H9 (cell line): Measurements from ENCODE around the gene ALOX5. TPM values are rescaled to one million over a fixed set of nuclear protein-coding genes. Genes with fewer than 3 reads are reported as not detected.

ENCODE experiments used
- DNase-seq: peaks from one replicate; pipeline ENCODE4 v3.0.0-alpha.2; 2017
- H2AFZ ChIP-seq: one replicate; pipeline ENCODE4 v1.6.1; 2013; ENCODE audit warnings: mild to moderate bottlenecking, low read length, control low read depth, moderate library complexity
- H2AK5ac ChIP-seq: 2 replicates; pipeline ENCODE4 v1.6.1; 2013; ENCODE audit warnings: low read length, control low read depth, mixed read lengths; ENCODE audit not compliant: insufficient read length
- H2BK120ac ChIP-seq: one replicate; pipeline ENCODE4 v1.6.1; 2013; ENCODE audit warnings: low read depth, mild to moderate bottlenecking, low read length, control low read depth, inconsistent platforms; ENCODE audit not compliant: poor library complexity, severe bottlenecking
- H2BK12ac ChIP-seq: 2 replicates; pipeline ENCODE4 v1.6.1; 2013; ENCODE audit warnings: low read length, control low read depth, mixed read lengths, low read depth; ENCODE audit not compliant: insufficient read length
- H2BK15ac ChIP-seq: 2 replicates; pipeline ENCODE4 v1.6.1; 2013; ENCODE audit warnings: low read depth, low read length, control low read depth
- H2BK20ac ChIP-seq: one replicate; pipeline ENCODE4 v1.6.1; 2013; ENCODE audit warnings: low read depth, mild to moderate bottlenecking, low read length, control low read depth, inconsistent platforms; ENCODE audit not compliant: poor library complexity, severe bottlenecking
- H2BK5ac ChIP-seq: 2 replicates; pipeline ENCODE4 v1.6.1; 2013; ENCODE audit warnings: low read length, control low read depth, mixed read lengths; ENCODE audit not compliant: insufficient read length
- H3K14ac ChIP-seq: 2 replicates; pipeline ENCODE4 v1.6.1; 2013; ENCODE audit warnings: low read length, control low read depth; ENCODE audit not compliant: insufficient read depth
- H3K18ac ChIP-seq: 2 replicates; pipeline ENCODE4 v1.6.1; 2013; ENCODE audit warnings: low read depth, mild to moderate bottlenecking, mixed read lengths, low read length, control low read depth; ENCODE audit not compliant: insufficient read length
- H3K23ac ChIP-seq: 2 replicates; pipeline ENCODE4 v1.6.1; 2013; ENCODE audit warnings: low read length, control low read depth, mixed read lengths, low read depth; ENCODE audit not compliant: insufficient read length
- H3K23me2 ChIP-seq: 2 replicates; pipeline ENCODE4 v1.6.1; 2013; ENCODE audit warnings: low read depth, mild to moderate bottlenecking, mixed read lengths, low read length, control low read depth; ENCODE audit not compliant: insufficient read length, poor library complexity, severe bottlenecking
- H3K27ac ChIP-seq: 2 replicates; pipeline ENCODE4 v1.5.1; 2013; ENCODE audit warnings: low read length, control low read depth, mixed read lengths, low read depth; ENCODE audit not compliant: insufficient read length
- H3K27me3 ChIP-seq: 2 replicates; pipeline ENCODE4 v1.6.1; 2013; ENCODE audit warnings: low read length, control low read depth, inconsistent platforms; ENCODE audit not compliant: insufficient read depth
- H3K4ac ChIP-seq: 2 replicates; pipeline ENCODE4 v1.6.1; 2013; ENCODE audit warnings: low read depth, mild to moderate bottlenecking, control low read depth, inconsistent platforms, low read length, moderate library complexity
- H3K4me1 ChIP-seq: 2 replicates; pipeline ENCODE4 v1.6.1; 2013; ENCODE audit warnings: low read length, control low read depth, inconsistent platforms; ENCODE audit not compliant: insufficient read depth
- H3K4me2 ChIP-seq: 2 replicates; pipeline ENCODE4 v1.6.1; 2013; ENCODE audit warnings: low read length, control low read depth, mixed read lengths; ENCODE audit not compliant: insufficient read length, insufficient read depth
- H3K56ac ChIP-seq: 2 replicates; pipeline ENCODE4 v1.6.1; 2013; ENCODE audit warnings: low read depth, mild to moderate bottlenecking, mixed read lengths, low read length, control low read depth; ENCODE audit not compliant: insufficient read length
- H3K79me1 ChIP-seq: 2 replicates; pipeline ENCODE4 v1.6.1; 2013; ENCODE audit warnings: low read depth, mild to moderate bottlenecking, moderate library complexity, low read length, control low read depth, inconsistent platforms; ENCODE audit not compliant: insufficient read depth, poor library complexity, severe bottlenecking
- H3K79me2 ChIP-seq: 2 replicates; pipeline ENCODE4 v1.6.1; 2013; ENCODE audit warnings: low read length, control low read depth, inconsistent platforms; ENCODE audit not compliant: insufficient read depth
- H3K9ac ChIP-seq: 2 replicates; pipeline ENCODE4 v1.6.1; 2013; ENCODE audit warnings: low read length, control low read depth, mixed read lengths; ENCODE audit not compliant: insufficient read length; ENCODE audit errors: extremely low read depth
- H3K9me3 ChIP-seq: one replicate; pipeline ENCODE4 v1.6.1; 2013; ENCODE audit warnings: low read depth, low read length, inconsistent platforms; ENCODE audit not compliant: control insufficient read depth
- H3T11ph ChIP-seq: one replicate; pipeline ENCODE4 v1.6.1; 2013; ENCODE audit warnings: mild to moderate bottlenecking, low read length, control low read depth, inconsistent platforms
- H4K20me1 ChIP-seq: one replicate; pipeline ENCODE4 v1.6.1; 2013; ENCODE audit not compliant: control insufficient read depth, insufficient read length, insufficient read depth
- H4K5ac ChIP-seq: 2 replicates; pipeline ENCODE4 v1.6.1; 2013; ENCODE audit warnings: low read depth, mild to moderate bottlenecking, mixed read lengths, low read length, control low read depth; ENCODE audit not compliant: insufficient read length
- H4K8ac ChIP-seq: replicated peaks from 2 replicates; pipeline ENCODE4 v1.6.1; 2013; ENCODE audit warnings: low read length, control low read depth, mixed read lengths, low read depth; ENCODE audit not compliant: insufficient read length
- H4K91ac ChIP-seq: 2 replicates; pipeline ENCODE4 v1.6.1; 2013; ENCODE audit warnings: low read depth, mild to moderate bottlenecking, moderate library complexity, mixed read lengths, low read length, control low read depth; ENCODE audit not compliant: insufficient read length
- H3K27ac Mint-ChIP-seq, 3 experiments: 2 replicates in 2 of 3; 3 replicates in 1 of 3; pipeline ENCODE4 v1.8.0; 2020 to 2021; ENCODE audit warnings: mixed read lengths in 3 of 3, mild to moderate bottlenecking in 1 of 3, moderate library complexity in 1 of 3
- H3K27me3 Mint-ChIP-seq: 2 replicates; pipeline ENCODE4 v1.8.0; 2021; ENCODE audit warnings: low read depth, mild to moderate bottlenecking, moderate library complexity, mixed read lengths
- H3K36me3 Mint-ChIP-seq, 3 experiments: 2 replicates in 2 of 3; 3 replicates in 1 of 3; pipeline ENCODE4 v1.8.0; 2020 to 2021; ENCODE audit warnings: low read depth in 3 of 3, mixed read lengths in 3 of 3; ENCODE audit not compliant: insufficient read depth in 1 of 3
- H3K4me1 Mint-ChIP-seq, 2 experiments: 2 replicates each; pipeline ENCODE4 v1.8.0; 2020; ENCODE audit warnings: mixed read lengths in 2 of 2
- H3K4me3 Mint-ChIP-seq, 2 experiments: 2 replicates in 1 of 2; 3 replicates in 1 of 2; pipeline ENCODE4 v1.8.0; 2020 to 2021; ENCODE audit warnings: mild to moderate bottlenecking in 2 of 2, mixed read lengths in 2 of 2, moderate library complexity in 1 of 2
- H3K9me3 Mint-ChIP-seq, 2 experiments: 2 replicates in 1 of 2; 3 replicates in 1 of 2; pipeline ENCODE4 v1.8.0; 2020; ENCODE audit warnings: mild to moderate bottlenecking in 2 of 2, mixed read lengths in 2 of 2, moderate library complexity in 1 of 2
- WGBS: extraction: QIAGEN DNeasy Blood & Tissue Kit; methylation state at CpG from one replicate; pipeline ENCODE4 v1.1.7; 2013; ENCODE audit warnings: missing lambda C conversion rate, low lambda C conversion rate, mixed read lengths; ENCODE audit not compliant: insufficient read length; ENCODE audit errors: extremely low coverage; 5-methylcytosine and 5-hydroxymethylcytosine counted together
- total RNA-seq: library from RNA; stranded (reverse); gene quantifications from 2 replicates; pipeline ENCODE4 v1.2.1, GENCODE V29; 2021
- TF ChIP-seq, protein P1 (sequence below): fragments of 200-600 bp; sonication (generic); conservative IDR thresholded peaks from 3 replicates; pipeline ENCODE4 v1.8.0; 2021; ENCODE audit warnings: antibody characterized with exemption, mild to moderate bottlenecking

Gene ALOX5
- total RNA-seq, 1 experiment from 2014 or later, result 3.7 TPM

DNA sequence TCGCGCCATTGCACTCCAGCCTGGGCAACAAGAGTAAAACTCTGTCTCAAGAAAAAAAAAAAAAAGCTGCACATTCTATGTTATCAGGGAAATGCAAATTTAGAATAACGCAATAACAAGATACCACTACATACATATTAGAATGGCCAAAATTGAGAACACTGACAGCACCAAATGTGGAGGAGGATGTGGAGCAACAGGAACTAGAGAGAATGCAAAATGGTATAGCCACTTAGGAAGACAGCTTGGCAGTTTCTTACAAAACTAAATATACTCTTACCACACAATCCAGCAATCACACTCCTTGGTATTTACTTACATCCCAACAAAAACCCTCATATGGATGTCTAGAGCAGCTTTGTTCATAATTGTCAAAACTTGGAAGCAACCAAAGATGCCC lies 76.8 kb downstream of the ALOX5 start:
- no peaks in the 10 kb centered on the region; the same call in 1 of the 2 replicates for H3K27me3 Mint-ChIP-seq
- peaks cover 0 to 3% of the 10 kb centered on the region in 2 experiments; a peak in 1 of 5 replicates for H3K9me3 Mint-ChIP-seq
- Histone ChIP-seq H3K4me1 (no peaks in the 10 kb centered on the region), H3T11ph (no peak overlapping the region), H3K9ac (no peak overlapping the region), H3K23me2 (no peaks in the 10 kb centered on the region), H3K23ac (no peak overlapping the region), H2AK5ac (no peak overlapping the region), H3K18ac (no peak overlapping the region), H2BK5ac (no peak overlapping the region), H4K91ac (no peak overlapping the region), H2BK12ac (no peak overlapping the region), H3K79me2 (no peaks in the 10 kb centered on the region), H3K79me1 (no peaks in the 10 kb centered on the region), H2AFZ (no peak overlapping the region), H3K27ac (no peak overlapping the region), H4K20me1 (no peaks in the 10 kb centered on the region), H2BK20ac (no peak overlapping the region), H2BK120ac (no peak overlapping the region), H3K4ac (no peak overlapping the region), H3K9me3 (no peaks in the 10 kb centered on the region), H3K14ac (no peak overlapping the region), H4K8ac (no peak overlapping the region), H3K27me3 (no peaks in the 10 kb centered on the region), H4K5ac (no peak overlapping the region), H3K56ac (no peak overlapping the region), H2BK15ac (no peak overlapping the region), H3K4me2 (no peak overlapping the region)
- H3K36me3 Mint-ChIP-seq, result no peaks in the 10 kb centered on the region; a peak in 1 of 7 replicates
- no CpG with 5 or more reads among the region's 3 CpGs for WGBS
- no peak for DNase-seq
- no peak overlapping the region for H3K4me3 Mint-ChIP-seq
- H3K27ac Mint-ChIP-seq, result no peak overlapping the region
- H3K4me1 Mint-ChIP-seq, result peaks cover 0 to 3% of the 10 kb centered on the region in 2 experiments; a peak in 2 of 4 replicates
- TF ChIP-seq, protein P1, sequence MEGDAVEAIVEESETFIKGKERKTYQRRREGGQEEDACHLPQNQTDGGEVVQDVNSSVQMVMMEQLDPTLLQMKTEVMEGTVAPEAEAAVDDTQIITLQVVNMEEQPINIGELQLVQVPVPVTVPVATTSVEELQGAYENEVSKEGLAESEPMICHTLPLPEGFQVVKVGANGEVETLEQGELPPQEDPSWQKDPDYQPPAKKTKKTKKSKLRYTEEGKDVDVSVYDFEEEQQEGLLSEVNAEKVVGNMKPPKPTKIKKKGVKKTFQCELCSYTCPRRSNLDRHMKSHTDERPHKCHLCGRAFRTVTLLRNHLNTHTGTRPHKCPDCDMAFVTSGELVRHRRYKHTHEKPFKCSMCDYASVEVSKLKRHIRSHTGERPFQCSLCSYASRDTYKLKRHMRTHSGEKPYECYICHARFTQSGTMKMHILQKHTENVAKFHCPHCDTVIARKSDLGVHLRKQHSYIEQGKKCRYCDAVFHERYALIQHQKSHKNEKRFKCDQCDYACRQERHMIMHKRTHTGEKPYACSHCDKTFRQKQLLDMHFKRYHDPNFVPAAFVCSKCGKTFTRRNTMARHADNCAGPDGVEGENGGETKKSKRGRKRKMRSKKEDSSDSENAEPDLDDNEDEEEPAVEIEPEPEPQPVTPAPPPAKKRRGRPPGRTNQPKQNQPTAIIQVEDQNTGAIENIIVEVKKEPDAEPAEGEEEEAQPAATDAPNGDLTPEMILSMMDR, result no peak
